Measurements from ENCODE around the gene RPTOR. TPM values are rescaled to one million over a fixed set of nuclear protein-coding genes. Genes with fewer than 3 reads are reported as not detected.

Gene RPTOR
- polyA plus RNA-seq, 4 donors = 3.2 to 16.5 (median 10.1) TPM

GRCh38 chr17:80726558-80727408 lies 182.1 kb downstream of the RPTOR start:
- WGBS, 3 donors = 90 to 95% (median 90%) methylated on average over 42 of the region's 42 CpGs
- FAIRE-seq (no peak), DNase-seq (no peak)
- Histone ChIP-seq H3K4me3 (ENCODE audit: low read depth in 1 of 3, low read length in 3 of 3) (no peak overlapping the region), H3K9me3 (ENCODE audit: control insufficient read depth in 2 of 2, insufficient read depth in 1 of 2, low read depth in 1 of 2, low read length in 1 of 2) (peaks cover 0 to 3% of the 10 kb centered on the region in 2 donors), H3K4me1 (ENCODE audit: control insufficient read depth in 3 of 3, insufficient read depth in 2 of 3, low read depth in 1 of 3, low read length in 2 of 3) (no peaks in the 10 kb centered on the region), H3K36me3 (ENCODE audit: control insufficient read depth in 3 of 3, insufficient read depth in 2 of 3, low read depth in 1 of 3, low read length in 3 of 3) (peaks cover 0 to 23% (median 0%) of the 10 kb centered on the region in 3 donors), H3K27me3 (ENCODE audit: control insufficient read depth in 3 of 3, insufficient read depth in 3 of 3, low read length in 3 of 3) (no peaks in the 10 kb centered on the region), H3K27ac (ENCODE audit: low read depth in 1 of 3, low read length in 2 of 3) (no peak overlapping the region)

- H3K36me3 ChIP-seq (ENCODE audit: control insufficient read depth in 3 of 3, insufficient read depth in 2 of 3, low read depth in 1 of 3, low read length in 3 of 3) = peaks cover 0 to 23% (median 0%) of the 10 kb centered on the region in 3 donors
- DNase-seq = no peak
- 92 to 94% (median 93%) methylated on average over 13 of the region's 13 CpGs for WGBS, 3 donors
- no peak for FAIRE-seq
- H3K4me3 ChIP-seq (ENCODE audit: low read depth in 1 of 3, low read length in 3 of 3) = no peak overlapping the region
- no peak overlapping the region for H3K27ac ChIP-seq (ENCODE audit: low read depth in 1 of 3, low read length in 2 of 3)
- H3K9me3 ChIP-seq (ENCODE audit: control insufficient read depth in 2 of 2, insufficient read depth in 1 of 2, low read depth in 1 of 2, low read length in 1 of 2) = peaks cover 0 to 3% of the 10 kb centered on the region in 2 donors
- H3K27me3 ChIP-seq (ENCODE audit: control insufficient read depth in 3 of 3, insufficient read depth in 3 of 3, low read length in 3 of 3) = no peaks in the 10 kb centered on the region
- no peaks in the 10 kb centered on the region for H3K4me1 ChIP-seq (ENCODE audit: control insufficient read depth in 3 of 3, insufficient read depth in 2 of 3, low read depth in 1 of 3, low read length in 2 of 3)
Observed at GRCh38 chr17:80727409-80727755, 182.7 kb downstream of the RPTOR start.

- peaks cover 0 to 23% (median 0%) of the 10 kb centered on the region in 3 donors for H3K36me3 ChIP-seq (ENCODE audit: control insufficient read depth in 3 of 3, insufficient read depth in 2 of 3, low read depth in 1 of 3, low read length in 3 of 3)
- H3K4me1 ChIP-seq (ENCODE audit: control insufficient read depth in 3 of 3, insufficient read depth in 2 of 3, low read depth in 1 of 3, low read length in 2 of 3) = no peaks in the 10 kb centered on the region
- H3K4me3 ChIP-seq (ENCODE audit: low read depth in 1 of 3, low read length in 3 of 3) = no peak overlapping the region
- WGBS, 3 donors = 73 to 92% (median 88%) methylated on average over 7 of the region's 7 CpGs
- DNase-seq (no peak), FAIRE-seq (no peak)
- no peaks in the 10 kb centered on the region for H3K9me3 ChIP-seq (ENCODE audit: control insufficient read depth in 2 of 2, insufficient read depth in 1 of 2, low read depth in 1 of 2, low read length in 1 of 2)
- H3K27ac ChIP-seq (ENCODE audit: low read depth in 1 of 3, low read length in 2 of 3) = no peak overlapping the region
- H3K27me3 ChIP-seq (ENCODE audit: control insufficient read depth in 3 of 3, insufficient read depth in 3 of 3, low read length in 3 of 3) = no peaks in the 10 kb centered on the region
Observed at GRCh38 chr17:80729016-80729415, 184.4 kb downstream of the RPTOR start.

- peaks cover 0 to 18% (median 0%) of the 10 kb centered on the region in 3 donors for H3K36me3 ChIP-seq (ENCODE audit: control insufficient read depth in 3 of 3, insufficient read depth in 2 of 3, low read depth in 1 of 3, low read length in 3 of 3)
- no peaks in the 10 kb centered on the region for H3K27me3 ChIP-seq (ENCODE audit: control insufficient read depth in 3 of 3, insufficient read depth in 3 of 3, low read length in 3 of 3)
- WGBS, 3 donors = 76 to 95% (median 90%) methylated on average over 10 of the region's 10 CpGs
- DNase-seq (no peak), FAIRE-seq (no peak)
- H3K27ac ChIP-seq (ENCODE audit: low read depth in 1 of 3, low read length in 2 of 3) = no peak overlapping the region
- no peaks in the 10 kb centered on the region for H3K4me1 ChIP-seq (ENCODE audit: control insufficient read depth in 3 of 3, insufficient read depth in 2 of 3, low read depth in 1 of 3, low read length in 2 of 3)
- no peak overlapping the region for H3K4me3 ChIP-seq (ENCODE audit: low read depth in 1 of 3, low read length in 3 of 3)
- H3K9me3 ChIP-seq (ENCODE audit: control insufficient read depth in 2 of 2, insufficient read depth in 1 of 2, low read depth in 1 of 2, low read length in 1 of 2) = no peaks in the 10 kb centered on the region
Observed at GRCh38 chr17:80729761-80730160, 185.1 kb downstream of the RPTOR start.

- H3K27me3 ChIP-seq (ENCODE audit: control insufficient read depth in 3 of 3, insufficient read depth in 3 of 3, low read length in 3 of 3) = no peaks in the 10 kb centered on the region
- 91 to 100% (median 91%) methylated on average over 6 of the region's 6 CpGs for WGBS, 3 donors
- no peaks in the 10 kb centered on the region for H3K9me3 ChIP-seq (ENCODE audit: control insufficient read depth in 2 of 2, insufficient read depth in 1 of 2, low read depth in 1 of 2, low read length in 1 of 2)
- DNase-seq = no peak
- H3K27ac ChIP-seq (ENCODE audit: low read depth in 1 of 3, low read length in 2 of 3) = no peak overlapping the region
- no peak overlapping the region for H3K4me3 ChIP-seq (ENCODE audit: low read depth in 1 of 3, low read length in 3 of 3)
- H3K4me1 ChIP-seq (ENCODE audit: control insufficient read depth in 3 of 3, insufficient read depth in 2 of 3, low read depth in 1 of 3, low read length in 2 of 3) = no peaks in the 10 kb centered on the region
- no peak for FAIRE-seq
- peaks cover 0 to 21% (median 0%) of the 10 kb centered on the region in 3 donors for H3K36me3 ChIP-seq (ENCODE audit: control insufficient read depth in 3 of 3, insufficient read depth in 2 of 3, low read depth in 1 of 3, low read length in 3 of 3)
Observed at GRCh38 chr17:80730739-80731138, 186.1 kb downstream of the RPTOR start.

- Histone ChIP-seq H3K4me3 (ENCODE audit: low read depth in 1 of 3, low read length in 3 of 3) (no peak overlapping the region), H3K27ac (ENCODE audit: low read depth in 1 of 3, low read length in 2 of 3) (no peak overlapping the region), H3K36me3 (ENCODE audit: control insufficient read depth in 3 of 3, insufficient read depth in 2 of 3, low read depth in 1 of 3, low read length in 3 of 3) (peaks cover 0 to 25% (median 0%) of the 10 kb centered on the region in 3 donors), H3K27me3 (ENCODE audit: control insufficient read depth in 3 of 3, insufficient read depth in 3 of 3, low read length in 3 of 3) (no peaks in the 10 kb centered on the region), H3K9me3 (ENCODE audit: control insufficient read depth in 2 of 2, insufficient read depth in 1 of 2, low read depth in 1 of 2, low read length in 1 of 2) (no peaks in the 10 kb centered on the region), H3K4me1 (ENCODE audit: control insufficient read depth in 3 of 3, insufficient read depth in 2 of 3, low read depth in 1 of 3, low read length in 2 of 3) (no peaks in the 10 kb centered on the region)
- DNase-seq = no peak
- 74 to 83% (median 76%) methylated on average over 7 of the region's 7 CpGs for WGBS, 3 donors
- no peak for FAIRE-seq
Observed at GRCh38 chr17:80731323-80731722, 186.7 kb downstream of the RPTOR start.

- H3K9me3 ChIP-seq (ENCODE audit: control insufficient read depth in 2 of 2, insufficient read depth in 1 of 2, low read depth in 1 of 2, low read length in 1 of 2) = no peaks in the 10 kb centered on the region
- H3K36me3 ChIP-seq (ENCODE audit: control insufficient read depth in 3 of 3, insufficient read depth in 2 of 3, low read depth in 1 of 3, low read length in 3 of 3) = peaks cover 0 to 19% (median 0%) of the 10 kb centered on the region in 3 donors
- no peaks in the 10 kb centered on the region for H3K4me1 ChIP-seq (ENCODE audit: control insufficient read depth in 3 of 3, insufficient read depth in 2 of 3, low read depth in 1 of 3, low read length in 2 of 3)
- FAIRE-seq (no peak), DNase-seq (no peak)
- no peak overlapping the region for H3K4me3 ChIP-seq (ENCODE audit: low read depth in 1 of 3, low read length in 3 of 3)
- no peak overlapping the region for H3K27ac ChIP-seq (ENCODE audit: low read depth in 1 of 3, low read length in 2 of 3)
- no peaks in the 10 kb centered on the region for H3K27me3 ChIP-seq (ENCODE audit: control insufficient read depth in 3 of 3, insufficient read depth in 3 of 3, low read length in 3 of 3)
- 92 to 98% (median 97%) methylated on average over 7 of the region's 7 CpGs for WGBS, 3 donors
Observed at GRCh38 chr17:80732268-80732667, 187.6 kb downstream of the RPTOR start.

- 81 to 94% (median 85%) methylated on average over 17 of the region's 17 CpGs for WGBS, 3 donors
- FAIRE-seq (no peak), DNase-seq (no peak)
- H3K4me1 ChIP-seq (ENCODE audit: control insufficient read depth in 3 of 3, insufficient read depth in 2 of 3, low read depth in 1 of 3, low read length in 2 of 3) = no peaks in the 10 kb centered on the region
- H3K4me3 ChIP-seq (ENCODE audit: low read depth in 1 of 3, low read length in 3 of 3) = no peak overlapping the region
- H3K36me3 ChIP-seq (ENCODE audit: control insufficient read depth in 3 of 3, insufficient read depth in 2 of 3, low read depth in 1 of 3, low read length in 3 of 3) = peaks cover 0 to 26% (median 4%) of the 10 kb centered on the region in 3 donors
- no peaks in the 10 kb centered on the region for H3K9me3 ChIP-seq (ENCODE audit: control insufficient read depth in 2 of 2, insufficient read depth in 1 of 2, low read depth in 1 of 2, low read length in 1 of 2)
- peak overlapping the region in 1 of 3 donors; percentile 26 for H3K27ac ChIP-seq (ENCODE audit: low read depth in 1 of 3, low read length in 2 of 3)
- no peaks in the 10 kb centered on the region for H3K27me3 ChIP-seq (ENCODE audit: control insufficient read depth in 3 of 3, insufficient read depth in 3 of 3, low read length in 3 of 3)
Observed at GRCh38 chr17:80737106-80738019, 192.7 kb downstream of the RPTOR start.

Measured in small intestine (tissue), 7 donors.